DND-41 (cell line): ENCODE measurements around the gene CDRT15L2.

Experiments used
- EZH2 ChIP-seq: IDR thresholded peaks from 3 replicates; pipeline ENCODE4 v1.6.1; 2012; ENCODE audit warnings: borderline replicate concordance, low read depth, mild to moderate bottlenecking, moderate library complexity, low read length, inconsistent platforms; ENCODE audit not compliant: severe bottlenecking
- TF ChIP-seq, protein P1 (sequence below): IDR thresholded peaks from 2 replicates; pipeline ENCODE4 v1.5.1; 2012; ENCODE audit warnings: borderline replicate concordance, low read length, moderate library complexity, mild to moderate bottlenecking; ENCODE audit not compliant: poor library complexity, severe bottlenecking; ENCODE audit errors: extremely low read depth

DNA sequence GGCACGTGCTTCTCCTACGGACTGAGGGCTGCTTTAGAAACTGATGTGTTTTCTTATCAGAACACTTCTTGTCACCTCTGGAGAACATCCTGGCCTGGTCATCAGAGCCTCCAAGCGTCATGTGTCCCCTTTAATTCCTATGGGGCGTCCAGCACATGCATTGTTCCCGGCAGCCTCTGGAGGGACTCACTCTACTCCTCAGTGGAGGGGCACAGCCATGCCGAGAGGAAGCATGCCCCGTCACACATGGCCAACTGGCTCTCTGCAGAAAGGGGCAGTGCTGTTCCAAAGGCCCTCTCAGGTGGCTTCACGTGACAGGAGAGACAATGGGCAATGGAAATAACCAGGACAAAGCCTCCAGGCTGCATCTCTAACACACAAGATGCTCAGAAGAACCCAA, 31.8 kb downstream of the CDRT15L2 start:
- TF ChIP-seq, protein P1, sequence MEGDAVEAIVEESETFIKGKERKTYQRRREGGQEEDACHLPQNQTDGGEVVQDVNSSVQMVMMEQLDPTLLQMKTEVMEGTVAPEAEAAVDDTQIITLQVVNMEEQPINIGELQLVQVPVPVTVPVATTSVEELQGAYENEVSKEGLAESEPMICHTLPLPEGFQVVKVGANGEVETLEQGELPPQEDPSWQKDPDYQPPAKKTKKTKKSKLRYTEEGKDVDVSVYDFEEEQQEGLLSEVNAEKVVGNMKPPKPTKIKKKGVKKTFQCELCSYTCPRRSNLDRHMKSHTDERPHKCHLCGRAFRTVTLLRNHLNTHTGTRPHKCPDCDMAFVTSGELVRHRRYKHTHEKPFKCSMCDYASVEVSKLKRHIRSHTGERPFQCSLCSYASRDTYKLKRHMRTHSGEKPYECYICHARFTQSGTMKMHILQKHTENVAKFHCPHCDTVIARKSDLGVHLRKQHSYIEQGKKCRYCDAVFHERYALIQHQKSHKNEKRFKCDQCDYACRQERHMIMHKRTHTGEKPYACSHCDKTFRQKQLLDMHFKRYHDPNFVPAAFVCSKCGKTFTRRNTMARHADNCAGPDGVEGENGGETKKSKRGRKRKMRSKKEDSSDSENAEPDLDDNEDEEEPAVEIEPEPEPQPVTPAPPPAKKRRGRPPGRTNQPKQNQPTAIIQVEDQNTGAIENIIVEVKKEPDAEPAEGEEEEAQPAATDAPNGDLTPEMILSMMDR, result no peak
- TF ChIP-seq EZH2, result no peak
